Gastrocnemius medialis (tissue), 4 donors: ENCODE data around the gene PTX4.

Source experiments
- POLR2A ChIP-seq, 2 donors: fragments of 450-650 bp; IDR thresholded peaks; one replicate each; pipeline ENCODE4 v1.6.1; 2017; ENCODE audit warnings: antibody characterized with exemption in 2 of 2, mild to moderate bottlenecking in 2 of 2, moderate library complexity in 2 of 2
- TF ChIP-seq, protein P1 (sequence below), 5 experiments: fragments of 450-650 bp in 3 of 5; fragments of 200-600 bp in 2 of 5; sonication (generic) in 2 of 5; IDR thresholded peaks in 4 of 5; conservative IDR thresholded peaks in 1 of 5; 1 replicate in 4 of 5; 2 replicates in 1 of 5; pipeline ENCODE4 v1.5.1; 2016 to 2019; ENCODE audit warnings: antibody characterized with exemption in 5 of 5, mild to moderate bottlenecking in 3 of 5, moderate library complexity in 3 of 5

DNA sequence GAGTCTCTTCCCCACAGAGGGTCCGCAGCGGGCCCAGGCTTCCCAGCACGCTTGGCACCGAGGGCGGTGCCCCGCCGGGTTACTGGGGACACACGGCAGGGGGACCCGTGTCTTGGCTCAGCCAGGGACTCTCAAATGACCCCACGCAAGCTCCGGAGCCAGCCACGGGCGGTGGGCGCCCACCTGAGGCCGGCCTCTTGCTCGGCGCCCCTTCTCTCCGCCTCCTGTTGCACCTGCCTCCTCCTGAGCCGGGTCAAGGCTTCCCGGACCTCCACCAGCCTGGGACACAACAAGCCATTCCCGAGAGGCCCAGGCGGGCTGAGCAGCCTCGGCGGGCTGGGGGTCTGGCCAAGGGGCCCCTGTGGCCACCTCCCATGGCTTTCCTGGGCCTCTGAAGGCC lies 46.0 kb downstream of the PTX4 start:
- TF ChIP-seq, protein P1, sequence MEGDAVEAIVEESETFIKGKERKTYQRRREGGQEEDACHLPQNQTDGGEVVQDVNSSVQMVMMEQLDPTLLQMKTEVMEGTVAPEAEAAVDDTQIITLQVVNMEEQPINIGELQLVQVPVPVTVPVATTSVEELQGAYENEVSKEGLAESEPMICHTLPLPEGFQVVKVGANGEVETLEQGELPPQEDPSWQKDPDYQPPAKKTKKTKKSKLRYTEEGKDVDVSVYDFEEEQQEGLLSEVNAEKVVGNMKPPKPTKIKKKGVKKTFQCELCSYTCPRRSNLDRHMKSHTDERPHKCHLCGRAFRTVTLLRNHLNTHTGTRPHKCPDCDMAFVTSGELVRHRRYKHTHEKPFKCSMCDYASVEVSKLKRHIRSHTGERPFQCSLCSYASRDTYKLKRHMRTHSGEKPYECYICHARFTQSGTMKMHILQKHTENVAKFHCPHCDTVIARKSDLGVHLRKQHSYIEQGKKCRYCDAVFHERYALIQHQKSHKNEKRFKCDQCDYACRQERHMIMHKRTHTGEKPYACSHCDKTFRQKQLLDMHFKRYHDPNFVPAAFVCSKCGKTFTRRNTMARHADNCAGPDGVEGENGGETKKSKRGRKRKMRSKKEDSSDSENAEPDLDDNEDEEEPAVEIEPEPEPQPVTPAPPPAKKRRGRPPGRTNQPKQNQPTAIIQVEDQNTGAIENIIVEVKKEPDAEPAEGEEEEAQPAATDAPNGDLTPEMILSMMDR (IDR thresholded peaks at IDR 0.05 in 4 of 5, conservative IDR thresholded peaks at IDR 0.05 in 1 of 5) = no peak
- no peak for TF ChIP-seq POLR2A (IDR thresholded peaks at IDR 0.05)
